Measurements from ENCODE around the gene CHMP2A. TPM values are rescaled to one million over a fixed set of nuclear protein-coding genes. Genes with fewer than 3 reads are reported as not detected.

CHMP2A gene
- total and polyA plus RNA-seq, 2 of the 4 experiments (the other 2 are of a cell fraction): 105 to 183 TPM

DNA sequence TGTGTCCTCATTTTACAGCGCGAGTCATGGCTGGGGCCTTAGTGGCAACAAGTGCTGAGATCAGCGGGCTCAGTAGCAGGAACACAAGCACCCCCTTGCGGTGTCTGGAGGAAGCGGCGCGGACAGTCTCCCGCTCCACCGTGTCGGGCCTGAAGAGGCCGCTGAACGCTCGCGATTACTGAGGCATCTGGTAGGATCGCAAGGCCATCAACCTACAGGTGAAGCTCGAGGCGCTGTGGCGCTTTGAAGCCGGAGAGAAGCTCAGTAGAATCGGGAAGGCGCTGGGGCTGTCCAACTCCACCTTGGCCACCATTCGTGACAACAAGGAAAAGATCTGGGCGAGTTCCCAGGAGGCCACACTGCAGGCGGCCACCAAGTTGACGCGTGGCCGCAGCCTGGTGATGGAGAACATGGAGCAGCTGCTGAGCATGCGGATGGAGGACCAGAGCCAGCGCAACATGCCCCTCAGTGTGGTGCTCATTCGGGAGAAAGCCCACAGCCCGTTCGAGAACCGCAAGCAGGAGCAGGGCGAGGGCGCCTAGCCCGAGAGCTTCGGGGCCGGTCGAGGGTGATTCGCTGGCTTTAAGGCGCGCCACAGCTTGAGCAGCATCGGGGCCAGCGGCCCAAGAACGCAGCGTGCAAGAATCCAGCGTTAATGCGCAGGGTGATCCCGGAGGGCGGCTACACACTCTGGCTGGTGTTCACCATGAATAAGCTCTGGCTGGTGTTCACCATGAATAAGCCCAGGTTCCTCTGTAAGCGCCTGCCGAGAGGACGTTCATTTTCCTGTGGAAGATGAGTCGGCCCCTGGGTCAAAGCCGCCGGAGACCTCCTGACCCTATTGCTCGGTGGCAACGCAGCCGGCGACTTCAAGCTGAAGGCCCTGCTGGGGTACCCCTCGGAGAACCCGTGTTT is 26.6 kb upstream of the CHMP2A start (continued):
- TF ChIP-seq MAZ (IDR thresholded peaks at IDR 0.05; ENCODE audit: borderline replicate concordance, low read depth, low read length) (peak; percentile 56; the same call in 1 of the 2 replicates), RFX5 (IDR thresholded peaks at IDR 0.05; ENCODE audit: low read depth, low read length) (no peak), RCOR1 (IDR thresholded peaks at IDR 0.05; ENCODE audit: insufficient replicate concordance, low read length) (no peak)

- H3K9me3 ChIP-seq (ENCODE audit: control insufficient read depth, insufficient read depth, low read length): no peaks in the 10 kb centered on the region
- ChIA-PET POLR2A (ENCODE audit: unreplicated experiment) (no interaction called here), CTCF (no interaction called here)
- no peak overlapping the region for H4K8ac ChIP-seq (ENCODE audit: low read depth in 2 of 2, low read length in 2 of 2)
- dilution Hi-C loops (cut with HindIII; ENCODE audit: low sequenced_read_pairs, unreplicated experiment): no loop called here
- no peak overlapping the region for H3K4me2 ChIP-seq (ENCODE audit: low read depth, low read length)
- H4K20me1 ChIP-seq (ENCODE audit: insufficient read depth, low read length): peaks cover 7% of the 10 kb centered on the region
- no peak overlapping the region for H3K27ac ChIP-seq (ENCODE audit: insufficient read depth, low read length)
- no peak overlapping the region for H2BK5ac ChIP-seq (ENCODE audit: low read depth, low read length, poor library complexity, severe bottlenecking)
- no peak overlapping the region for H3K4me3 ChIP-seq (ENCODE audit: insufficient read depth, low read depth, low read length)
- no peak overlapping the region for H2BK120ac ChIP-seq (ENCODE audit: low read depth, low read length)
- ATAC-seq (ENCODE audit: low read depth): no peak
- H4K5ac ChIP-seq (ENCODE audit: low read depth, low read length): no peak overlapping the region
- peaks cover 20% of the 10 kb centered on the region for H3K9me1 ChIP-seq (ENCODE audit: insufficient read depth, low read length)
- H3K36me3 ChIP-seq (ENCODE audit: control insufficient read depth, insufficient read depth, low read length): peaks cover 13% of the 10 kb centered on the region
- TF ChIP-seq ELK1 (IDR thresholded peaks at IDR 0.05; ENCODE audit: borderline replicate concordance, low read depth, low read length): no peak
- TF ChIP-seq MAFK (IDR thresholded peaks at IDR 0.05; ENCODE audit: low read depth, low read length): no peak
- no peak for TF ChIP-seq RCOR1 (IDR thresholded peaks at IDR 0.05; ENCODE audit: insufficient replicate concordance, low read length)
- TF ChIP-seq, protein P1, sequence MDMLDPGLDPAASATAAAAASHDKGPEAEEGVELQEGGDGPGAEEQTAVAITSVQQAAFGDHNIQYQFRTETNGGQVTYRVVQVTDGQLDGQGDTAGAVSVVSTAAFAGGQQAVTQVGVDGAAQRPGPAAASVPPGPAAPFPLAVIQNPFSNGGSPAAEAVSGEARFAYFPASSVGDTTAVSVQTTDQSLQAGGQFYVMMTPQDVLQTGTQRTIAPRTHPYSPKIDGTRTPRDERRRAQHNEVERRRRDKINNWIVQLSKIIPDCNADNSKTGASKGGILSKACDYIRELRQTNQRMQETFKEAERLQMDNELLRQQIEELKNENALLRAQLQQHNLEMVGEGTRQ (IDR thresholded peaks at IDR 0.05; ENCODE audit: low read depth, low read length): no peak
- H3K14ac ChIP-seq (replicated peaks; ENCODE audit: low read depth, low read length): no peak overlapping the region
- no peak overlapping the region for H2AK5ac ChIP-seq (ENCODE audit: low read depth, low read length)
- no peak overlapping the region for H2BK20ac ChIP-seq (ENCODE audit: low read depth, low read length)
- intact Hi-C loops (cut with micrococcal nuclease): no loop called here
- H3K79me1 ChIP-seq (ENCODE audit: low read depth in 1 of 2, low read length in 2 of 2): peaks cover 9 to 87% of the 10 kb centered on the region in 2 experiments
- H2AK9ac ChIP-seq (replicated peaks; ENCODE audit: low read depth, low read length, poor library complexity): no peak overlapping the region
- no peak overlapping the region for H3K4ac ChIP-seq (ENCODE audit: low read depth, low read length)
- no peak overlapping the region for H3K18ac ChIP-seq (ENCODE audit: low read depth, low read length)
- H3K23ac ChIP-seq (ENCODE audit: low read depth, low read length): no peak overlapping the region
- no TSS peak for BruUV-seq (replicated peaks)
- no peaks in the 10 kb centered on the region for H3K27me3 ChIP-seq (ENCODE audit: control insufficient read depth, insufficient read depth, low read length)
- no peak overlapping the region for H4K91ac ChIP-seq (ENCODE audit: insufficient read depth, low read depth, low read length)
- in situ Hi-C loops (cut with MboI; ENCODE audit: low sequenced_read_pairs): no loop called here
- H2BK15ac ChIP-seq (ENCODE audit: low read depth, low read length): no peak overlapping the region
- H3K4me1 ChIP-seq (ENCODE audit: control insufficient read depth, insufficient read depth, low read length): peaks cover 6% of the 10 kb centered on the region
- no CpG with 5 or more reads among the region's 8 CpGs for WGBS, 2 experiments (ENCODE audit: extremely low coverage in 2 of 2, insufficient read length in 1 of 2)
- no peak for DNase-seq
- no peak overlapping the region for H3K56ac ChIP-seq (ENCODE audit: extremely low read depth, insufficient read depth, low read length)
- no peak overlapping the region for H2AFZ ChIP-seq (replicated peaks; ENCODE audit: low read length, poor library complexity)
- no peak overlapping the region for H3K9ac ChIP-seq (ENCODE audit: low read depth, low read length)
Observed at GRCh38 chr19:58579473-58580142, 24.7 kb upstream of the CHMP2A start.
